ENCODE measurements around the gene NFATC3.

The NFATC3 gene

DNA sequence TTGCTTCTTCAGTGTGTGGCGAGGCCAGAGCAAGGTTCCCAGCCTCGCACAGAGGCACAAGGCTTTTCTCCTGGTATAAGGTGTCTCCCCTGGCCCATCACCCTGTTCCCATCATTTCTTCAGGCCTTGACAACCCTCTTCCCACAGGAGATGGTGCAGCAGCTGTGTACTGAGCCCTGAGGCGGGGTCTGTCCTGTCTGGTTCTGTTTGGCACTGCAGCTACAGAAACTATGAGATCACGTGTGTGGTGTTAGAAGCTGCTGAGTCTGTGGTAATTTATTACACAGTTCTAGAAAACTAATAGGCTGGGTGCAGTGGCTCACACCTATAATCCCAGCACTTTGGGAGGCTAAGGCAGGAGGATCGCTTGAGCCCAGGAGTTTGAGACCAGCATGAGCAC is 167.2 kb downstream of the NFATC3 start:
- no peak for DNase-seq

DNA sequence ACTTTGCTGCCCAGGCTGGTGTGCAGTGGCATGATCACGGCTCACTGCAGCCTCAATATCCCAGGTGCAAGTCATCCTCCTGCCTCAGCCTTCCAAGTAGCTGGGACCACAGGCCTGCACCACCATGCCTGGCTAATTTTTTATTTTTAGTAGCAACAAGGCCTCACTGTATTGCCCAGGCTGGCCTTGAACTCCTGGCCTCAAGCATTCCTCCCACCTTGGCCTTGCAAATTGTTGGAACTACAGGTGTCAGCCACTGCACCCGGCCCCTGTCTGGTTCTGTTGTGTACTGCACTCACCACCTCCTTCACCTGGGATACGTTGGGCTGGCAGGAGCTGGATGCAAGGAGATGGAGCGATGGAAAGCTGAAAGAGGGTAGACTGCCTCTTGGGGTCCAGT is 168.6 kb downstream of the NFATC3 start:
- DNase-seq: no peak

DNA sequence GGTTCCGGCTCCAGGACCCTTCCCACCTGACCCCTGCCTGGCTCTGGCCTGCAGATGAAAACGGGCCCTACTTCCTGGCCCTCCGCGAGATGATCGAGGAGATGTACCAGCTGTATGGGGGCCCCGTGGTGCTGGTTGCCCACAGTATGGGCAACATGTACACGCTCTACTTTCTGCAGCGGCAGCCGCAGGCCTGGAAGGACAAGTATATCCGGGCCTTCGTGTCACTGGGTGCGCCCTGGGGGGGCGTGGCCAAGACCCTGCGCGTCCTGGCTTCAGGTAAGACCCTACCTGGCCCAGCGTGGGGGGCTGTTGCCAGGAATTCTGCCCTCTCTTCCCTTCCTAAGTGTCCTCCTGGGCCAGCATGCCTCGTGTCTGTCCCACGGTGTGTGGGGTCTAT is 170.5 kb downstream of the NFATC3 start:
- no peak for DNase-seq

GRCh38 chr16:68257251-68257905 is 172.2 kb downstream of the NFATC3 start:
- DNase-seq: no peak

GRCh38 chr16:68257906-68258800 is 173.0 kb downstream of the NFATC3 start:
- no peak for DNase-seq

DNA sequence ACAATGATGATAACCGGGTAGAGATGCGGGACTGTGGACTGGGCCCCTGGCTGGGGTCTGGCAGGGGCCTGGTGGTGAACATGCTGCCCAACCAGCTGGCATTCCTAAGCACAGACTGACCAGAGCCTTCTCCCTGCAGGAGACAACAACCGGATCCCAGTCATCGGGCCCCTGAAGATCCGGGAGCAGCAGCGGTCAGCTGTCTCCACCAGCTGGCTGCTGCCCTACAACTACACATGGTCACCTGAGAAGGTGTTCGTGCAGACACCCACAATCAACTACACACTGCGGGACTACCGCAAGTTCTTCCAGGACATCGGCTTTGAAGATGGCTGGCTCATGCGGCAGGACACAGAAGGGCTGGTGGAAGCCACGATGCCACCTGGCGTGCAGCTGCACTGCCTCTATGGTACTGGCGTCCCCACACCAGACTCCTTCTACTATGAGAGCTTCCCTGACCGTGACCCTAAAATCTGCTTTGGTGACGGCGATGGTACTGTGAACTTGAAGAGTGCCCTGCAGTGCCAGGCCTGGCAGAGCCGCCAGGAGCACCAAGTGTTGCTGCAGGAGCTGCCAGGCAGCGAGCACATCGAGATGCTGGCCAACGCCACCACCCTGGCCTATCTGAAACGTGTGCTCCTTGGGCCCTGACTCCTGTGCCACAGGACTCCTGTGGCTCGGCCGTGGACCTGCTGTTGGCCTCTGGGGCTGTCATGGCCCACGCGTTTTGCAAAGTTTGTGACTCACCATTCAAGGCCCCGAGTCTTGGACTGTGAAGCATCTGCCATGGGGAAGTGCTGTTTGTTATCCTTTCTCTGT is 174.0 kb downstream of the NFATC3 start:
- DNase-seq: no peak

GRCh38 chr16:68263559-68264127 is 178.5 kb downstream of the NFATC3 start:
- DNase-seq: no peak

DNA sequence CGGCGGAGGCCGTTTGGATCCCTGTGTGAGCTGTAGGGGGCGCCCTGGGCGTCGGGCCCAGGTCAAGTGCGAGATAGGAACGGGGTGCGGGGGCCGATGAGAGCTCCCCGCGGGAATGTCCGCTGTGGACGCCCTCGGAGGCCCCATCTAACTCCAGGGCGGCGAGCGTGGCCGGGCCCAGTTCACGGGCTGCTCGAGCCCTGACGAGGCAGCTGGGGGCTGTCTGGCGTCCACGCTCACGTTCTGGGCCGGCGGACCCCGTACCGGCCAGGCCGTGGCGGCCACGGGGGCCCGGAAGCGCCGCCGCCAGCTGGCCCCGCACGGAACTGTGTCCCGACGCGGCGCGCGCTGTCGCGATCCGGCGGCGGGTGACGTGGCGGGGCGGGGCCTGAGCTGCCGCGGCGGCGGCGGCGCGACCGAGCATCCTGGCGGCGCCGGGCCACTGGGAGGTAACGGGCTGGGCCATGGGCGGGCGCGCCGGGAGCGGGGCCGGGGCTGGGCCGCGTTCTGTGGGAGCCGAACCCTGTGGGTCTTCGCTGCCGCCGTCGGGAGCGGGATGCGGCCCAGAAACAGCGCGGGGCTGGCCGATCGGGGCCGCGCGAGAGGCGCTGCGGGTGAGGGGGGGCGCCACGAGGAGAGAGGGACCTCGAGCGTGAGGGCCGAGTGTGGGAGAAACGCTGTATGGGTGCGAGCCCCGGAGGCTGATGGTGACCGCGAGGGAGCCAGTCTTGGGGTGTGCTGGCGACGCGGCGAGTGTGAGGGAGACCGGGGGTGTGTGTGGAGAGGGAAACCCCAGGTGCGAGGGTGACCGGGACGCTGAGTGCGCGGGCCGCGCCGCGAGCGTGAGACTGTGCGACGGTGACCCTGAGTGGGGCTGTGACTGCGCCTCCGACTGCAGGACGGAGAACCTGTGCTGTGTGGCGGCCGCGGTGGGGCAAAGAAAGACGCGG is 179.2 kb downstream of the NFATC3 start, which contains the start of gene SLC7A6:
TSS of gene SLC7A6 (plus strand) at position 399 of the 950 bp plus-strand sequence. CDS start 10,201 bp downstream, outside the sequence.
- DNase-seq: peak; percentile 81

- DNase-seq: peak; percentile 62
Observed at GRCh38 chr16:68265078-68265920, 180.1 kb downstream of the NFATC3 start.

- no peak for DNase-seq
Observed at GRCh38 chr16:68267612-68268405, 182.6 kb downstream of the NFATC3 start.

GRCh38 chr16:68269793-68270192 is 184.6 kb downstream of the NFATC3 start:
- DNase-seq: no peak

- peak; percentile 74 for DNase-seq
Observed at GRCh38 chr16:68270353-68270752, 185.2 kb downstream of the NFATC3 start.

DNA sequence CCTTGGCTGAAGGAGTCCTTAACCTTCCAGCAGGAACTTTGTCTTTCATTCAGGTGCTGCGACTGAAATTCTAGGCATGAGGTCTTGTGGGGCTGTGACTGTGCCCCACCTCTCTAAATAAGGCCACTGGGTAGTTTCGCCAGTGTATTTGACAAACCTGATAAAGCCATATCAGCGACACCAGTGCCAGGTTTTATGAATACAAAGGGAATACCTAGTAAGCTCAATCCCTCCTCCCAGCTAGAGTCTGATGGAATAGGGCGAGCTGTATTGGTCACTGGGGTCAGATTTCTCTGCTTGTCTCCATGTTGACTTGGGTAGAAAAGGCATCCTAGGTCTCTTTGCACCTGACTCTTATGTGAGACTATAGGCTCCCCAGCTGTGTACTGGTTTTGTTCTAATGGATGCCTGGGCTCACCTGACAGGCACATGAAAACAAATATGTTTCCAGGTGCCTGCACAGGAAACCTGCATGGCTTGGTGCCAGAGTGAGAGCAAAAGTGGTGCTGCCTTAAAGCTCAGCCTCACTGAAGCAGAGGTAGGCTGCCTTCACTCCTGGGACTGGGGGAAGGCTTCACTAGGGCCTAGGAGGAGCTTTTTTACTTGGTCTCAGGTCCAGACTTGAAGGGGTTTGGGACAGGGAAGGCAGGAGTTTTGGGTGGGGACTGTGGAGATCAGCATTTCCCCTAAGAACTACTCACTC is 187.5 kb downstream of the NFATC3 start:
- peak; percentile 69 for DNase-seq

DNA sequence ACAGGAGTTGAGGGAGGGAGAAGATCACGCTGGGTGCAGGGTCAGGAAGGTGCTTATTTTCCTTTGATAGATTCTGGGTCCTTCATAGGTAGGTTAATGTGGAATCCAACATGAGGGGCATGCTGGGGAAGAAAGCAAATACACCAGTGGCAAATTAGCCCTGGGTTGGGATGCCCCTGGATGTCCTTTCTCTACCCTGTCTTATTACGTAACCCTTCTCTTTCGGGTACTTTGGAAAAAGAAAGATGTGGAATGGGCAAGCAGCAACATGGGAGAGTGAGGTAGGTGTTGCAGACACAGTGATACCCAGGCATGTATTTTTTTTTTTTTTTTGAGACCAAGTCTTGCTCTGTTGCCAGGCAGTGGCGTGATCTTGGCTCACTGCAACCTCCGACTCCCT is 188.3 kb downstream of the NFATC3 start:
- DNase-seq: no peak

GRCh38 chr16:68273896-68274295 is 188.7 kb downstream of the NFATC3 start:
- peak; percentile 39 for DNase-seq

- DNase-seq: no peak
Observed at GRCh38 chr16:68274441-68274840, 189.3 kb downstream of the NFATC3 start.

DNA sequence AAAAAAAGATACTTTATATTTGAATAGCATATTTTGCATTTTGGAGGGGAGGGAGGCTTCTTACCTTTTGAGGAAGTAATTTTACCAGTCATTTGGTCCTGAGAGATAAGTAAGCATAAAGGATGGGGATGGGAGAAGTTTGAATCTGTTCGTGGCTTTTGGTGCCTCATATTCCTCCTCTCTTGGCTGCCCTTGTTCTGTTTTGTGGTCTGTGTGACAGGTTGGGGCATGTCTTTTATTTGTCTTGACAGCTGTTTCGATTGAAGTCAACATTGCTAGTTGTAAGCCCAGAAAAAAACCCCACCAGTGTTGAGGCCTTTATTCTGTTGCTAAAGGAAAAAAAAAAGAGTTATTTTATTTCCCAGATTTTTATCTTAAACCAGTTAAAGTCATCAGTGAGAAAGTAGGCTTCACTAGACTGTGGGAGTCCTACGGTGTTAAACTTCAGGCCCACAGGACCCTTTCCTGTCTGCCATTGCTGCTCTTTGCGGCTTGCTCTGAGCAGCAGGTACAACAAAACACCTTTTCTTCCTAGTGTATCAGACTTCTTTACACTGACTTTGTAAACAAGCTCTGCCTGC is 190.5 kb downstream of the NFATC3 start:
- DNase-seq: peak; percentile 81

GRCh38 chr16:68276223-68276622 is 191.1 kb downstream of the NFATC3 start:
- DNase-seq: no peak

Measured in CD4-positive, alpha-beta T cell treated with Interleukin-4 for 4 hours (primary cell).